Gastrocnemius medialis (tissue), 4 donors: ENCODE data around the gene AMMECR1.

Experiments used
- POLR2A ChIP-seq, 2 donors: fragments of 450-650 bp; IDR thresholded peaks; one replicate each; pipeline ENCODE4 v1.6.1; 2017; ENCODE audit warnings: antibody characterized with exemption in 2 of 2, mild to moderate bottlenecking in 2 of 2, moderate library complexity in 2 of 2
- TF ChIP-seq, protein P1 (sequence below), 5 experiments: fragments of 450-650 bp in 3 of 5; fragments of 200-600 bp in 2 of 5; sonication (generic) in 2 of 5; IDR thresholded peaks in 4 of 5; conservative IDR thresholded peaks in 1 of 5; 1 replicate in 4 of 5; 2 replicates in 1 of 5; pipeline ENCODE4 v1.5.1; 2016 to 2019; ENCODE audit warnings: antibody characterized with exemption in 5 of 5, mild to moderate bottlenecking in 3 of 5, moderate library complexity in 3 of 5

DNA sequence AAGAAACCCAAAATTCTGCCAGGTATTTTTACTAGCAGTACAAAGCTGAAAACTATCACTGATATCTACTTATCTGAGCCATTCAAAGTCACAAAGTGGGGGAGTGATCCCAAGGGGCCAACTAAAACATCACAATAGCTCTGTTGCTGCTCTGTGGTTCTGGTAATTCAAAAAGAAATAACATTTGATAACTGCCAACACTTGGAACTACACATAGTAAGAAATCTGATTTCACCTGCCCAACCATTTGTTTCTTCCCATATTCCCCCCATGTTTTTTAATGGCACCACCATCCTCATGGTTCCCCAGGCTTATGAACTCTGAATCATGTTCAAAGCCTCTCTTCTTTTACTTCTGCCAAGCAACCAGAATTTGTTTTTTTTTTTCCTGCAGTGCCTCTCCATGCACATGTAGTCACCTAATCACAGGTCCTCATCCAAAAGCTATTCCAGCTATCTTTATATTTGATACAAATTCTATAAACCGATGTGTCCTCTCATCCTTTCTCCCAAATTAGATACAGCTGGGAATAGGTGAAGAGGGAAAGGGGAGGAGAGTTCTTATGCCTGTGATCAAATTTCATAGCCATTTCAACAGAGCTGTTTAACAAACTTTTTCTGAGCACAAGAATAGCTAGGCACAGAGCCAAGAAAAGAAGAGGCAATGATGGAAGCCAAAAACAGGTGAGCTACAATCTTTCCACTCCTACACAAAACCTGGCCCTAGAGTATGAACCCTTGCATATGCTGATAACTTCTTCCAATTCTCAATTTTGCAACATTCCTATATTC lies 7.7 kb downstream of the AMMECR1 start:
- TF ChIP-seq, protein P1, sequence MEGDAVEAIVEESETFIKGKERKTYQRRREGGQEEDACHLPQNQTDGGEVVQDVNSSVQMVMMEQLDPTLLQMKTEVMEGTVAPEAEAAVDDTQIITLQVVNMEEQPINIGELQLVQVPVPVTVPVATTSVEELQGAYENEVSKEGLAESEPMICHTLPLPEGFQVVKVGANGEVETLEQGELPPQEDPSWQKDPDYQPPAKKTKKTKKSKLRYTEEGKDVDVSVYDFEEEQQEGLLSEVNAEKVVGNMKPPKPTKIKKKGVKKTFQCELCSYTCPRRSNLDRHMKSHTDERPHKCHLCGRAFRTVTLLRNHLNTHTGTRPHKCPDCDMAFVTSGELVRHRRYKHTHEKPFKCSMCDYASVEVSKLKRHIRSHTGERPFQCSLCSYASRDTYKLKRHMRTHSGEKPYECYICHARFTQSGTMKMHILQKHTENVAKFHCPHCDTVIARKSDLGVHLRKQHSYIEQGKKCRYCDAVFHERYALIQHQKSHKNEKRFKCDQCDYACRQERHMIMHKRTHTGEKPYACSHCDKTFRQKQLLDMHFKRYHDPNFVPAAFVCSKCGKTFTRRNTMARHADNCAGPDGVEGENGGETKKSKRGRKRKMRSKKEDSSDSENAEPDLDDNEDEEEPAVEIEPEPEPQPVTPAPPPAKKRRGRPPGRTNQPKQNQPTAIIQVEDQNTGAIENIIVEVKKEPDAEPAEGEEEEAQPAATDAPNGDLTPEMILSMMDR (IDR thresholded peaks at IDR 0.05 in 4 of 5, conservative IDR thresholded peaks at IDR 0.05 in 1 of 5), result no peak
- no peak for TF ChIP-seq POLR2A (IDR thresholded peaks at IDR 0.05)
